Left ventricle myocardium superior (tissue), 1 donor: ENCODE results near the gene DCLRE1C. TPM values are rescaled to one million over a fixed set of nuclear protein-coding genes. Genes with fewer than 3 reads are reported as not detected.

Experiments
- total RNA-seq: library from RNA; stranded (reverse); fragmentation: NEBNext Ultra II Directional; extraction: Animal tissue kit (Norgen Biotek cat#: 25700); gene quantifications from one replicate; pipeline ENCODE4 v1.2.1, GENCODE V29; 2021
- donor health status: DM: no; HTN: yes; CAD: no; lungs with severe emphysema.

DCLRE1C gene
- total RNA-seq, 1 donor from 2014 or later = 2.7 TPM

Other genes with a start within 250 kb of the DCLRE1C start
- gene FAM107B, start 179.2 kb downstream of the DCLRE1C start, total RNA-seq = 3.4 TPM
- gene CDNF, start 116.1 kb downstream of the DCLRE1C start, total RNA-seq = 2.0 TPM
- gene HSPA14, start 115.8 kb downstream of the DCLRE1C start, total RNA-seq = 8.8 TPM
- gene MSANTD7, start 115.8 kb downstream of the DCLRE1C start, total RNA-seq = 4.8 TPM
- 5.2 TPM for gene SUV39H2, start 75.2 kb downstream of the DCLRE1C start, total RNA-seq
- not detected for gene MEIG1, start 5.3 kb upstream of the DCLRE1C start, total RNA-seq
- gene OLAH, start 89.8 kb upstream of the DCLRE1C start, total RNA-seq = not detected
- gene ACBD7, start 134.7 kb upstream of the DCLRE1C start, total RNA-seq = not detected
- 8.4 TPM for gene RPP38, start 143.3 kb upstream of the DCLRE1C start, total RNA-seq
- gene NMT2, start 214.6 kb upstream of the DCLRE1C start, total RNA-seq = 14.9 TPM